Astrocyte (in vitro differentiated cells and primary cell): Measurements from ENCODE around the gene RFESD.

Experiments
- CTCF ChIP-seq: IDR thresholded peaks from 2 replicates; pipeline ENCODE4 v1.5.1; 2011; ENCODE audit warnings: low read depth, mild to moderate bottlenecking, inconsistent platforms, low read length, moderate library complexity; ENCODE audit not compliant: insufficient read depth
- EZH2 ChIP-seq: IDR thresholded peaks from 2 replicates; pipeline ENCODE4 v1.6.1; 2012; ENCODE audit warnings: mild to moderate bottlenecking, low read length, inconsistent platforms; ENCODE audit not compliant: insufficient read depth

GRCh38 chr5:95689680-95690079 is 43.1 kb downstream of the RFESD start:
- TF ChIP-seq EZH2 = no peak
- TF ChIP-seq CTCF = no peak
